Neutrophil (primary cell): Measurements from ENCODE around the gene BAK1.
"Not testable (repeated sequence)": the region's sequence is repeated elsewhere in the genome, so short reads cannot be mapped to it uniquely, and the experiment has no call there.

Source experiments
- H3K27ac ChIP-seq: fragments of 200-600 bp; sonication (generic); 2 replicates; pipeline ENCODE4 v1.5.1; 2016; ENCODE audit warnings: mild to moderate bottlenecking, moderate library complexity
- H3K27me3 ChIP-seq: fragments of 200-600 bp; sonication (generic); 2 replicates; pipeline ENCODE4 v1.6.0; 2016; ENCODE audit warnings: mild to moderate bottlenecking
- H3K36me3 ChIP-seq: fragments of 200-600 bp; sonication (generic); 2 replicates; pipeline ENCODE4 v1.5.1; 2017
- H3K4me1 ChIP-seq, 2 experiments: fragments of 200-600 bp in 1 of 2; sonication (generic) in 1 of 2; 1 replicate in 1 of 2; 2 replicates in 1 of 2; pipeline versions ENCODE4 v1.5.1 to v1.6.1; 2013 to 2016; ENCODE audit warnings: low read depth in 1 of 2, low read length in 1 of 2, mild to moderate bottlenecking in 1 of 2, moderate library complexity in 1 of 2; ENCODE audit not compliant: control insufficient read depth in 1 of 2, insufficient read depth in 1 of 2
- H3K4me3 ChIP-seq, 2 experiments: fragments of 200-600 bp in 1 of 2; sonication (generic) in 1 of 2; 1 replicate in 1 of 2; 2 replicates in 1 of 2; pipeline ENCODE4 v1.5.1; 2013 to 2016; ENCODE audit warnings: low read depth in 1 of 2, low read length in 1 of 2, mild to moderate bottlenecking in 1 of 2, moderate library complexity in 1 of 2
- H3K9me3 ChIP-seq: fragments of 200-600 bp; sonication (generic); 2 replicates; pipeline ENCODE4 v1.5.1; 2016
- CTCF ChIP-seq: fragments of 200-600 bp; sonication (generic); IDR thresholded peaks from 2 replicates; pipeline ENCODE4 v1.5.1; 2016; ENCODE audit warnings: antibody characterized with exemption

The BAK1 gene

GRCh38 chr6:33549196-33549595 lies 30.9 kb downstream of the BAK1 start:
- no peaks in the 10 kb centered on the region for H3K9me3 ChIP-seq

GRCh38 chr6:33547499-33547898 lies 32.6 kb downstream of the BAK1 start:
- Histone ChIP-seq H3K4me3 (no peak overlapping the region), H3K4me1 (peaks cover 20 to 25% of the 10 kb centered on the region in 2 experiments), H3K27me3 (no peaks in the 10 kb centered on the region), H3K27ac (no peak overlapping the region), H3K9me3 (no peaks in the 10 kb centered on the region), H3K36me3 (no peaks in the 10 kb centered on the region)
- no peak for TF ChIP-seq CTCF

More at GRCh38 chr6:33549196-33549595, 30.9 kb downstream of the BAK1 start:
- Histone ChIP-seq H3K27ac (no peak overlapping the region), H3K27me3 (no peaks in the 10 kb centered on the region), H3K36me3 (no peaks in the 10 kb centered on the region), H3K4me1 (peaks cover 6 to 11% of the 10 kb centered on the region in 2 experiments), H3K4me3 (no peak overlapping the region)
- TF ChIP-seq CTCF, result no peak

- Histone ChIP-seq H3K4me1 (peaks cover 20 to 25% of the 10 kb centered on the region in 2 experiments), H3K27me3 (no peaks in the 10 kb centered on the region), H3K27ac (no peak overlapping the region), H3K9me3 (no peaks in the 10 kb centered on the region), H3K4me3 (no peak overlapping the region), H3K36me3 (no peaks in the 10 kb centered on the region)
- TF ChIP-seq CTCF, result no peak
These were observed 33.3 kb downstream of the BAK1 start for GRCh38 chr6:33546766-33547165.

GRCh38 chr6:33545292-33545691 lies 34.8 kb downstream of the BAK1 start:
- H3K9me3 ChIP-seq, H3K27ac ChIP-seq, H3K4me3 ChIP-seq, H3K36me3 ChIP-seq, H3K27me3 ChIP-seq: not testable (repeated sequence)
- peaks cover 20 to 25% of the 10 kb centered on the region in 2 experiments for H3K4me1 ChIP-seq

GRCh38 chr6:33543116-33543515 lies 37.0 kb downstream of the BAK1 start:
- Histone ChIP-seq H3K4me3 (no peak overlapping the region), H3K4me1 (peaks cover 14% of the 10 kb centered on the region in 2 experiments), H3K27ac (no peak overlapping the region), H3K27me3 (no peaks in the 10 kb centered on the region), H3K9me3 (no peaks in the 10 kb centered on the region), H3K36me3 (no peaks in the 10 kb centered on the region)
- no peak for TF ChIP-seq CTCF

- no peaks in the 10 kb centered on the region for H3K9me3 ChIP-seq
- no peaks in the 10 kb centered on the region for H3K36me3 ChIP-seq
- no peaks in the 10 kb centered on the region for H3K27me3 ChIP-seq
- no peak overlapping the region for H3K27ac ChIP-seq
- H3K4me3 ChIP-seq, result no peak overlapping the region
- peaks cover 13 to 14% of the 10 kb centered on the region in 2 experiments for H3K4me1 ChIP-seq
- TF ChIP-seq CTCF, result no peak
These were observed 39.3 kb downstream of the BAK1 start for GRCh38 chr6:33540768-33541167.
